Panc1 (cell line): ENCODE data around the gene CACNG3.

Experiments
- CTCF ChIP-seq: fragments of 450-650 bp; IDR thresholded peaks from 2 replicates; pipeline ENCODE4 v1.5.1; 2017; ENCODE audit warnings: mild to moderate bottlenecking
- REST ChIP-seq, 2 experiments: IDR thresholded peaks; 2 replicates each; pipeline ENCODE4 v1.6.1; 2011 to 2012; ENCODE audit warnings: low read depth in 2 of 2, control low read depth in 1 of 2, low read length in 1 of 2, mild to moderate bottlenecking in 1 of 2, moderate library complexity in 1 of 2; ENCODE audit not compliant: insufficient read depth in 1 of 2
- SIN3A ChIP-seq: IDR thresholded peaks from 2 replicates; pipeline ENCODE4 v1.6.1; 2012; ENCODE audit warnings: low read depth, mild to moderate bottlenecking, low read length, moderate library complexity, borderline replicate concordance; ENCODE audit not compliant: insufficient read depth
- TCF7L2 ChIP-seq: IDR thresholded peaks from 2 replicates; pipeline ENCODE4 v1.6.1; 2011; ENCODE audit warnings: mild to moderate bottlenecking, low read depth, low read length, inconsistent platforms

DNA sequence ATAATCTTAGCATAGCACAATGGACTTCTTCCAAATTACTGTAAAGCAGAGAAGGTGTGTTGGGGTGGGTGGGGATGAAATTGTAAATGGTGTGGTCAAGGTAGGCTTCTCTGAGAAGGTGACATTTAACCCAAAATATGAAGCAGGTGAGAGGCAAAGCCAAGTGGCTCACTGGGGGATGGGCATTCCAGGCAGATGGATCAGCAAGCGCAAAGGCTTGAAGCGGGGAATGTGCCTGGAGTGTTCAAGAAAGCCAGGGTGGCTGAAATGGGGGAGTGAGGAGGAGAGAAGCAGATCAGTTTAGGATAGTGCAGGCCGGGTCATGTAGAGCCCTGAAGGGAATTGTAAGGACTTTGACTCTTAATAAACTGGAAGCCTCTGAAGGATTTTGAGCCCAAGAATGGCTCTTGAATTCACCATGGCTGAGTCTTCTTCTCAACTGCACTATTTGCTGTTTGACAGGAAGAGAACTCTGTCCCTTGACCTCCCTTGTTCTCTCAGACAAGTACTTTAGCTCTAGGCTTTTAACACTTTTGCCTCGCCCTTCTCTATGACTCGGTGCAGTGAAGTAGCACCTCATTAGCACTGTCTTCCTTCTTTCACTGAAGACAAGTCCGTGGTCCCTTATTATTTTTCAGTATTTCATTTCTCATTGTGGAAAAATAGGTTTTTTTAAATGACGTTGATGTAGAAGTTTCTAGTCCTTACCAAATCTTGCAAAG, 14.7 kb downstream of the CACNG3 start:
- TF ChIP-seq CTCF (no peak), REST (IDR thresholded peaks at IDR 0.05; ENCODE audit: insufficient read depth in 1 of 2, low read depth in 2 of 2, low read length in 1 of 2) (no peak), SIN3A (no peak), TCF7L2 (no peak)
